SK-N-SH (cell line): ENCODE measurements around the gene PIP5K1C. TPM values are rescaled to one million over a fixed set of nuclear protein-coding genes. Genes with fewer than 3 reads are reported as not detected.

Source experiments
- CTCF ChIA-PET: fragments of 300-600, 350-600 bp; formaldehyde crosslinking; extraction: SDS; loops from one replicate; lab custom pipeline; 2021; lab: Yijun Ruan, JAX
- POLR2A ChIA-PET: fragments of 350-600 bp; sonication (Branson Sonifier 250); formaldehyde crosslinking; extraction: SDS; loops from one replicate; lab custom pipeline; 2020; ENCODE audit warnings: antibody characterized with exemption, inconsistent platforms; lab: Yijun Ruan, JAX
- DNase-seq: peaks from one replicate; pipeline ENCODE4 v3.0.0; 2012
- H2AFZ ChIP-seq: fragments of 200-600 bp; sonication (generic); 2 replicates; pipeline ENCODE4 v1.8.1; 2016; ENCODE audit warnings: antibody characterized with exemption, mild to moderate bottlenecking, low read depth
- H3F3A ChIP-seq: fragments of 200-600 bp; sonication (generic); replicated peaks from 2 replicates; pipeline ENCODE3; 2016; ENCODE audit warnings: antibody characterized with exemption, mild to moderate bottlenecking; ENCODE audit not compliant: insufficient read depth
- H3K27ac ChIP-seq, 2 experiments: fragments of 200-500 bp in 1 of 2; fragments of 200-600 bp in 1 of 2; sonication (Bioruptor generic) in 1 of 2; sonication (generic), shearing (Covaris generic) in 1 of 2; 2 replicates each; pipeline versions ENCODE4 v1.5.1 to v1.6.1; 2014 to 2016; ENCODE audit warnings: low read depth in 2 of 2, inconsistent platforms in 1 of 2, low read length in 1 of 2, mild to moderate bottlenecking in 1 of 2, mixed read lengths in 1 of 2
- H3K27me3 ChIP-seq: fragments of 200-600 bp; sonication (generic), shearing (Covaris generic); 2 replicates; pipeline ENCODE4 v1.6.1; 2016; ENCODE audit warnings: mixed run types; ENCODE audit not compliant: insufficient read depth
- H3K36me3 ChIP-seq, 2 experiments: fragments of 200-500 bp in 1 of 2; fragments of 200-600 bp in 1 of 2; sonication (Bioruptor generic) in 1 of 2; sonication (generic) in 1 of 2; replicated peaks in 1 of 2; 2 replicates each; pipeline versions ENCODE3 to v1.5.1; 2014 to 2016; ENCODE audit warnings: low read length in 1 of 2, mild to moderate bottlenecking in 1 of 2; ENCODE audit not compliant: insufficient read depth in 2 of 2, control insufficient read depth in 1 of 2
- H3K4me1 ChIP-seq, 2 experiments: fragments of 200-500 bp in 1 of 2; fragments of 200-600 bp in 1 of 2; sonication (Bioruptor generic) in 1 of 2; sonication (generic), shearing (Covaris generic) in 1 of 2; 2 replicates each; pipeline versions ENCODE4 v1.5.1 to v1.6.1; 2014 to 2016; ENCODE audit warnings: low read depth in 1 of 2, low read length in 1 of 2, mixed run types in 1 of 2; ENCODE audit not compliant: insufficient read depth in 2 of 2, control insufficient read depth in 1 of 2
- H3K4me2 ChIP-seq: fragments of 200-600 bp; sonication (generic), shearing (Covaris generic); 2 replicates; pipeline ENCODE4 v1.6.1; 2017; ENCODE audit warnings: mixed run types
- H3K4me3 ChIP-seq, 2 experiments: fragments of 200-500 bp in 1 of 2; fragments of 200-600 bp in 1 of 2; sonication (Bioruptor generic) in 1 of 2; sonication (generic), shearing (Covaris generic) in 1 of 2; 2 replicates each; pipeline versions ENCODE4 v1.5.1 to v1.8.1; 2014 to 2016; ENCODE audit warnings: low read depth in 2 of 2, inconsistent platforms in 1 of 2, low read length in 1 of 2, mild to moderate bottlenecking in 1 of 2, mixed read lengths in 1 of 2, moderate library complexity in 1 of 2
- H3K79me2 ChIP-seq: fragments of 200-600 bp; sonication (generic); 2 replicates; pipeline ENCODE4 v1.8.1; 2017; ENCODE audit warnings: mild to moderate bottlenecking; ENCODE audit not compliant: insufficient read depth
- H3K9ac ChIP-seq: fragments of 200-600 bp; sonication (generic); 2 replicates; pipeline ENCODE4 v1.6.1; 2017; ENCODE audit warnings: mixed run types
- H3K9me2 ChIP-seq: fragments of 200-600 bp; sonication (generic); 2 replicates; pipeline ENCODE4 v1.6.1; 2017; ENCODE audit warnings: mixed run types
- H3K9me3 ChIP-seq: fragments of 200-600 bp; sonication (generic); 2 replicates; pipeline ENCODE4 v1.6.1; 2017; ENCODE audit warnings: mixed run types, mild to moderate bottlenecking, moderate library complexity
- H4K20me1 ChIP-seq: fragments of 200-600 bp; sonication (generic); 2 replicates; pipeline ENCODE4 v1.6.1; 2017; ENCODE audit warnings: mild to moderate bottlenecking, mixed run types; ENCODE audit not compliant: insufficient read depth
- EZH2phosphoT487 ChIP-seq: fragments of 200-600 bp; sonication (generic); IDR thresholded peaks from 2 replicates; pipeline ENCODE4 v1.6.1; 2017; ENCODE audit warnings: low read depth, mixed run types, mild to moderate bottlenecking, antibody characterized with exemption, moderate library complexity, borderline replicate concordance
- GABPA ChIP-seq: IDR thresholded peaks from 2 replicates; pipeline ENCODE4 v1.4.0; 2012; ENCODE audit warnings: low read depth, mild to moderate bottlenecking
- MEF2A ChIP-seq: IDR thresholded peaks from 2 replicates; pipeline ENCODE4 v1.4.0; 2012; ENCODE audit warnings: low read depth, borderline replicate concordance
- MXI1 ChIP-seq: IDR thresholded peaks from 2 replicates; pipeline ENCODE4 v1.6.1; 2012; ENCODE audit warnings: mild to moderate bottlenecking, low read depth, low read length, improper control_type of control experiment
- NRF1 ChIP-seq: IDR thresholded peaks from 2 replicates; pipeline ENCODE4 v1.6.1; 2012; ENCODE audit warnings: low read depth, mild to moderate bottlenecking, low read length
- REST ChIP-seq: IDR thresholded peaks from 2 replicates; pipeline ENCODE4 v1.6.1; 2012; ENCODE audit warnings: mild to moderate bottlenecking, low read depth, low read length, moderate library complexity
- SMC3 ChIP-seq: IDR thresholded peaks from 2 replicates; pipeline ENCODE4 v1.6.1; 2012; ENCODE audit warnings: low read depth, low read length, improper control_type of control experiment
- TAF1 ChIP-seq: IDR thresholded peaks from 2 replicates; pipeline ENCODE4 v1.6.1; 2012; ENCODE audit warnings: low read depth, mild to moderate bottlenecking, low read length, moderate library complexity, borderline replicate concordance
- USF2 ChIP-seq: fragments of 150-350 bp; IDR thresholded peaks from 2 replicates; pipeline ENCODE4 v1.6.1; 2017; ENCODE audit warnings: antibody characterized with exemption, low read length, low read depth, borderline replicate concordance
- YY1 ChIP-seq: IDR thresholded peaks from 2 replicates; pipeline ENCODE4 v1.4.0; 2012; ENCODE audit warnings: low read depth, mild to moderate bottlenecking
- WGBS: methylation state at CpG from one replicate; pipeline ENCODE4 v1.1.6; 2017; ENCODE audit warnings: low lambda C conversion rate; 5-methylcytosine and 5-hydroxymethylcytosine counted together
- polyA plus RNA-seq, 3 experiments: library from polyadenylated mRNA; depleted of rRNA; stranded (reverse); fragments of >200 nt; gene quantifications; 2 replicates each; pipeline ENCODE4 v1.2.3, GENCODE V29; 2012
- TF ChIP-seq, protein P1 (sequence below): fragments of 150-350 bp; IDR thresholded peaks from 2 replicates; pipeline ENCODE4 v1.6.1; 2016; ENCODE audit warnings: mild to moderate bottlenecking, low read depth, low read length

PIP5K1C gene
- polyA plus RNA-seq, 1 of the 3 experiments (the other 2 are of a cell fraction) = 12.3 TPM

- Histone ChIP-seq H3K4me3 (no peak overlapping the region), H3K9me3 (no peaks in the 10 kb centered on the region), H3K9ac (no peak overlapping the region), H3K4me1 (peaks cover 8 to 12% of the 10 kb centered on the region in 2 experiments; a peak in 2 of 4 replicates), H4K20me1 (peaks cover 17% of the 10 kb centered on the region), H2AFZ (no peak overlapping the region), H3K27ac (no peak overlapping the region), H3K36me3 (peaks cover 0 to 19% of the 10 kb centered on the region in 2 experiments), H3K79me2 (peaks cover 38% of the 10 kb centered on the region), H3F3A (no peaks in the 10 kb centered on the region), H3K4me2 (no peak overlapping the region), H3K27me3 (no peaks in the 10 kb centered on the region), H3K9me2 (no peaks in the 10 kb centered on the region)
- TF ChIP-seq EZH2phosphoT487 = no peak
- no peak for TF ChIP-seq NRF1
- TF ChIP-seq MXI1 = no peak
- no peak for TF ChIP-seq USF2
- TF ChIP-seq MEF2A = no peak
- no peak for TF ChIP-seq REST
- no peak for TF ChIP-seq SMC3
- ChIA-PET POLR2A (no interaction called here), CTCF (interaction anchor here (0.7 to 5.8 kb wide), 6 partner anchors 36 to 317 kb away, joined by 3 to 49 read pairs (median 4); partner anchors contain the start of gene GIPC3)
- whole genome bisulfite sequencing = 100% methylated on average over 5 of the region's 15 CpGs
- DNase-seq = no peak
Measured at GRCh38 chr19:3621689-3622088, 78.6 kb downstream of the PIP5K1C start.

DNA sequence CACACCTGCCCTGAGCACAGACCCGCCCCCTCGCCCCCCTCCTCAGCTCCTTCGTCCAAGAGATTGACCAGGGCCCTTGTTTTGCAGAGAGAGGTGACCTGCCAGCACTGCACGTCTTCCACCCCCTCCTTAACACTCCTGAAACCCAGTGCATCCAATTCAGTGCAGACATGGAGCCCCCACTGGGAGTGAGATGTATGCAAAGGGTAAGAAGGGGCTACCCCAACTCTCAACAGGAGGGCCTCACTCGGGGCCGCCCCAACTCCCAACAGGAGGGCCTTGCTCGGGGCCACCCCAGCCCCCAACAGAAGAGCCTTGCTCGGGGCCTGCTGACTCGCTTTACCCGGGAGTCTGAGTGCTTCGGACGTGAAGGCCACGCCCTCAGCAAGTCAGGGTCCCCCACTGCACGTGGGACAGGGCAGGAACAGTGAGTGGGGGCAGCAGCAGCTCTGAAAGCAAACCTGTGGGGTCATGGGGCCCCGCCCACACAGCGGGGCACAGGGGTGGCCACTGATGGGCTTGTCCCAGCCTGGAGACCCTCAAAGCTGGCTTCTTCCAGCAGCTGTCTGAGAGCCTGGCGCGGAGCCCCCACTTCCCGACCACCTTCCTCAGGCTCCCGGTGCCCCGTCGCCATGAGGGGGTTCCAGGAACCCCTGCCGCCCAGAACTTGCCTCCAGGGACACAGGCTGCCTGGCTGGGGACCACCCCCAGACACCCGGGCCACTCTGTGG lies 79.3 kb downstream of the PIP5K1C start:
- peaks cover 13% of the 10 kb centered on the region for H4K20me1 ChIP-seq
- H3K9ac ChIP-seq = no peak overlapping the region
- WGBS = 94% methylated on average over 14 of the region's 24 CpGs
- H3K9me3 ChIP-seq = no peaks in the 10 kb centered on the region
- ChIA-PET POLR2A (no interaction called here), CTCF (interaction anchor here (1.0 to 5.8 kb wide), 4 partner anchors 35 to 316 kb away, joined by 3 to 49 read pairs (median 4); partner anchors contain the start of gene GIPC3)
- TF ChIP-seq GABPA (no peak), YY1 (no peak), MXI1 (no peak), TAF1 (no peak)
- TF ChIP-seq, protein P1, sequence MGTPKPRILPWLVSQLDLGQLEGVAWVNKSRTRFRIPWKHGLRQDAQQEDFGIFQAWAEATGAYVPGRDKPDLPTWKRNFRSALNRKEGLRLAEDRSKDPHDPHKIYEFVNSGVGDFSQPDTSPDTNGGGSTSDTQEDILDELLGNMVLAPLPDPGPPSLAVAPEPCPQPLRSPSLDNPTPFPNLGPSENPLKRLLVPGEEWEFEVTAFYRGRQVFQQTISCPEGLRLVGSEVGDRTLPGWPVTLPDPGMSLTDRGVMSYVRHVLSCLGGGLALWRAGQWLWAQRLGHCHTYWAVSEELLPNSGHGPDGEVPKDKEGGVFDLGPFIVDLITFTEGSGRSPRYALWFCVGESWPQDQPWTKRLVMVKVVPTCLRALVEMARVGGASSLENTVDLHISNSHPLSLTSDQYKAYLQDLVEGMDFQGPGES = no peak
- H3K27ac ChIP-seq = no peak overlapping the region
- H3K4me1 ChIP-seq = peaks cover 8 to 11% of the 10 kb centered on the region in 2 experiments; a peak in 2 of 4 replicates
- H3F3A ChIP-seq = no peaks in the 10 kb centered on the region
- no peak for DNase-seq
- no peak overlapping the region for H3K4me3 ChIP-seq
- H3K79me2 ChIP-seq = peaks cover 33% of the 10 kb centered on the region
- no peak overlapping the region for H3K4me2 ChIP-seq
- H3K9me2 ChIP-seq = no peaks in the 10 kb centered on the region
- H2AFZ ChIP-seq = no peak overlapping the region
- H3K27me3 ChIP-seq = no peaks in the 10 kb centered on the region
- peaks cover 0 to 19% of the 10 kb centered on the region in 2 experiments for H3K36me3 ChIP-seq
